HG02678 (cell line): ENCODE results near the gene MERTK.
"Not testable (repeated sequence)": the region's sequence is repeated elsewhere in the genome, so short reads cannot be mapped to it uniquely, and the experiment has no call there.

Experiments
- ATAC-seq: cut with Tn5 transposase; IDR thresholded peaks from one replicate; pipeline ENCODE4 v1.9.1; 2021; ENCODE audit warnings: mild to moderate bottlenecking, moderate library complexity; ENCODE audit not compliant: unreplicated experiment

Gene MERTK

DNA sequence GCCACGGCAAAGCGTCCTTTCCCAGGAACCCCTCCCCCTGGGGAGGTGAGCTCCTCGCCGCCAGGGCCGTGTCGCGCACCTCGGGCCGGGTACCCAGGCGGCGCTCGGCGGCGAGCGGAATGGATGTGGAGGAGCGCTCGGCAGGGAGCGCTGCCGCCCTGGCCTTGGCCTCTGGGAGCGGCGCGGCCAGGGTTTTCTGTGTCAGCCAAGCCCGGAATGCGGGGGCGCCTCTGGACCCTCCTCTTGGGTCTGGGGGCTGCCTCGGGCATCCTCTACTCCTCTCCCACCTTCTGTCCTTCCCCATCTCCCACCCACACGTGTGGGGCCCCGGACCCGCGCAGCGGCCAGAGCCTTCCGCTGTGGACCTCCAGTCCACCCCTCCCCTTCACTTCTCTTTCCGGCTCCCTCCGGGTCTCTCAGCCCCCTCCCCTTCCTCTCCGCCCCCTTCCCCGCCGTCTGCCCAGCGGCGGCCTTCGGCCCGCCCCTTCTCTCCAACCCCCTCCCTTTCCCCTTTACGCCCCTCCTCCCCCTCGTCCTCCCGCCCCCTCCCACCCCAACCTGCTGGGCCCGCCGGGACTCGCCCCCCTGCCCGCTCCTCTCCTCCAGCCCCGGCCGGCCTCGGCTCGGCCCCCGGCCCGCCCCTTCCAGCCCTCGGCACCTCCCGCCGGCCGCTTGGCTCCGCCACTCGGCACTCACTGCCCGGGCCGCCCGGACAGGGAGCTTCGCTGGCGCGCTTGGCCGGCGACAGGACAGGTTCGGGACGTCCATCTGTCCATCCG is at the start of gene MERTK:
MERTK (plus strand) TSS at position 684 of the 779 bp plus-strand sequence. CDS start 129 bp downstream, outside the sequence.
- peak; percentile 68 for ATAC-seq

DNA sequence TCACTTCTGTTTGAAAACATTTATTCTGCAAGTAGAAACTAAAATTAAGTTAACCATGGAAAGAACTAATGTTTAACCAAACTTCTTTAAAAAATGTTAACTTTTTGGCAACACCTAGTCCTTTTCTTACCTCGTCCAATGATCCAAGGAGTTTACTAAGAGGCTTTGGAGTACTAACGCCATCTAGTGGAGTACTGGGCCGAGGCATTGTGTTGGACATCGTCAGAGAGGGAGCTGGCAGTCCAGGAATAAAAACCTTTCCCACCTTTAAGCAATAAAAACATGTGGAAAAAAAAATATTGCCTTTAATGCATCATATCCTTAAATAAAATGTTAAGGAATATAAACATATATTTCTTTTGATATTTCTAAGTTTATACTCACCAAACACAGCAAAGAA is 47.8 kb upstream of the MERTK start:
- ATAC-seq, result not testable (repeated sequence)

- not testable (repeated sequence) for ATAC-seq
Measured at GRCh38 chr2:111852544-111852943, 45.9 kb upstream of the MERTK start.

GRCh38 chr2:111860005-111860404 is 38.4 kb upstream of the MERTK start:
- ATAC-seq, result not testable (repeated sequence)

DNA sequence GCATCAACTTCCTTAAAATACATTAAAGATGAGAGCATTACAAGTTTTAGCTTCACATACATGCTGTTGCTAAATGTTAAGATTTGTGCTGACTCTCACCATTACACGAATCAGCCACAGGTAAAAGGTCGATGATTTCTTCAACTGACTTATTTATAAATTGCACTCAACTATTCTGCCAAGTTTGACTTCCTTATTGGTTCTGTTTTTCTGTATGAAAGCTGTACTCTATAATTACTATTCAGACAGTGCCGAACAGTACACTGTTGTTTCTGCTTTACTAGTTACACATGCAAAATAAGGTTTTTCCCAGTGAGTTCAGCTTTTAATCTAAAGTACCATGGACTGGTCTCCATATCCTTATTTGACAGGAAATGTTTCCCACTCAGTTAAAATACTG is 33.3 kb upstream of the MERTK start:
- not testable (repeated sequence) for ATAC-seq

GRCh38 chr2:111872806-111873205 is 25.6 kb upstream of the MERTK start:
- ATAC-seq, result not testable (repeated sequence)

DNA sequence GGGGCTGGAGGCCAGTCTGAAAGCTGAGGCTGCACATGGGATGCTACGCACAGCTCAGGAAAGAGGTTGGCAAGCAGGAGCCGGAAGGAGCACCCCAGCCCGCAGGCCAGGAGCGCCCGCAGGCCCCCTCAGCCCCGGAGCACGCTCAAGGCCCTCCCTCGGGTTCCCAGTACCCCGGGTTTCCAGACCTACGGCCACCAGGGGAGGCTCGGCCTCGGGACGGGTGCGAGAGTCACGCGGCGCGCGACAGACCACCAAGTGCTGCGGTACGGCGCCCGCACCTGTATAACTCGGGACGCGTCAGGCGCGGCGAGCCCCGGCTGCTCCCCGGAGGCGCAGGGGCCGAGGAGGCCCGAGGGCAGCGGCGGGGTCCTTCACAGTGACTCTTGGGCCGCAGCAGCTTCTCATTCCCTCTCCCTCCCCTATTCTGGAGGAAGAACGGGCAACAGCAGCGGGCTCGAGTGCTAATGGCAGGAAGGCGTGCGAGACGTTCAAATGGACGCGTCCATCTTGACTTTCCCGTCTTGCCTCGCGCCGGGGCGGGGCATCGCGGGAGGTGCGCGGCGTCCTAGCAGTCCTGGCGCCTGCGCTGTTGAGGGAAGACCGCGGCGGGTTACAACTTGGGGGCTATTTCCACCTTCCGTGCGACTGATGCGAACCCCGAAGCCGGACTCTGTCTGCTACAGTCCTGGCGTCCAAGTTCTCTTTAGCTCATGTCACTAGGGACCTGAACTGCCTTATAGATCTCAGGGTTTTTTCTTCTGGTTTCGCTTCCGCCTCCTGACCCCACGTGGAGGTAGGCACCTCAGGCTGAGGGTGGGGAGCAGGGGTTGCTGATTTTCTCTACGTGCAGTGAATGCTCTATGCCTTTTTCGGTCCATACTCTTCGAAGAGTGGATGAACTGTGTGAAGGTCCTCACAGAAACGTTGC is 14.5 kb upstream of the MERTK start, which contains the start of gene ANAPC1:
ANAPC1 (minus strand) TSS at position 533 of the 931 bp plus-strand sequence. CDS start 3,368 bp downstream, outside the sequence.
- ATAC-seq, result peak; percentile 86

- ATAC-seq, result no peak
Measured at GRCh38 chr2:111884592-111884964, 13.8 kb upstream of the MERTK start.

GRCh38 chr2:111896024-111896423 is 2.4 kb upstream of the MERTK start:
- ATAC-seq, result no peak

DNA sequence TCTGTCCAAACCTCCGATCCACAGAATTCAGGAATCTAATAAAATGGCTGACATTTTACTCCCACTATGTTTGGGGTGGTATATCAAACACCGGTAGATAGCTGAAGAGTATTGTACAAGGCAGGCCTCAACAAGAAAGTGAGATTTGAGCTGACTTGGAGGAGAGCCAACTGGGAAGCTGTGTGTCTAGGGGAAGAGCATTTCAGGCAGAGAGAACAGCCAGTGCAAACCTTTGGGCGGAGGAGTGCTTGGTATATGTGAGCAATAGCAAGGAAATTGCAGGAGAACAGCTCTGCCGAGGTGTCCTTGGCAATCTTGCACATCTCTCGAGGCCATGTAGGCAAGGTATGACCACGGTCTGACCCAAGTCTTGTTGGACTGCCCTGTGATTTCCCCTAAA is 1.8 kb upstream of the MERTK start:
- ATAC-seq, result no peak

GRCh38 chr2:111897630-111897923 is 830 bp upstream of the MERTK start:
- no peak for ATAC-seq

- peak; percentile 7 for ATAC-seq
Measured at GRCh38 chr2:111898703-111899514, 502 bp downstream of the MERTK start.

- ATAC-seq, result no peak
Measured at GRCh38 chr2:111900859-111901258, 2.5 kb downstream of the MERTK start.

DNA sequence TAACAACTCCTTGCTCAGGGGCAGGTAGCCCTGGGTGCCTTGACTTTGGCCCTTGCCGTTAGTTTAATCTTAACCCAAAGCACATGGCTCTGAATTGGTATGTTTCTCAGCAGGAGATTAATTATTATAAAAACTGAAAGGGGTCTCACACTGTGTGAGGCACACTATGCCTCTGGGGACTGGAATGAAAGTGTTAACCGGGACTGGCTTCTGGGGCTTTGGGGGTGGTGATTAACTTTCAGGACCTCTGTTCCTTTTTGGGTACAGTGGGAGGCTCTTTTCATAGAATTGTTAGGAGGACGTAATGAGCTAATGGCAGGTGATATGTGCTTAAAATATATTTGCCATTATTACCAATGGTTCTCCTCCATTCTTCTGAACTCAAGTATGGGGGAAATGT is 5.1 kb downstream of the MERTK start:
- ATAC-seq, result no peak

- no peak for ATAC-seq
Measured at GRCh38 chr2:111903930-111904439, 5.6 kb downstream of the MERTK start.

- ATAC-seq, result no peak
Measured at GRCh38 chr2:111904726-111905474, 6.5 kb downstream of the MERTK start.

DNA sequence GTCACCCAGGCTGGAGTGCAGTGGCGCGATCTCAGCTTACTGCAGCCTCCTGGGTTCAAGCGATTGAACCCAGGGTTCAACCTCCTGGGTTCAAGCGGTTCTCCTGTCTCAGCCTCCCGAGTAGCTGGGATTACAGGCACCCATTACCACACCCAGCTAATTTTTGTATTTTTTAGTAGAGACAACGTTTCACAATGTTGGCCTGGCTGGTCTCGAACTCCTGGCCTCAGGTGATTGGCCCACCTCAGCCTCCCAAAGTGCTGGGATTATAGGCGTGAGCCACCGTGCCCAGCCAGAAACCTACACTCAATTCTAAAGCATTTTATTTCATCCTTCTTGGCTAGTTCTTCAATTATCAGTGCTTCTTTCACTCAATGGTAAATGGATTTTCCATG is 7.1 kb downstream of the MERTK start:
- ATAC-seq, result not testable (repeated sequence)

- ATAC-seq, result peak; percentile 69
Measured at GRCh38 chr2:111905990-111906735, 7.8 kb downstream of the MERTK start.

GRCh38 chr2:111908578-111908977 is 10.2 kb downstream of the MERTK start:
- ATAC-seq, result no peak
